ENCODE results near the gene RAX. TPM values are rescaled to one million over a fixed set of nuclear protein-coding genes. Genes with fewer than 3 reads are reported as not detected.

The RAX gene
- total RNA-seq, 1 donor from 2014 or later, result not detected

- no peaks in the 10 kb centered on the region for H3K9me3 Mint-ChIP-seq (ENCODE audit: unreplicated experiment)
- DNase-seq (ENCODE audit: low spot score), result no peak
- no peak for TF ChIP-seq CTCF (IDR thresholded peaks at IDR 0.05; ENCODE audit: unreplicated experiment)
- peaks cover 10% of the 10 kb centered on the region for H3K27me3 Mint-ChIP-seq (ENCODE audit: unreplicated experiment)
- H3K4me1 Mint-ChIP-seq (ENCODE audit: unreplicated experiment), result no peaks in the 10 kb centered on the region
- H3K36me3 Mint-ChIP-seq (ENCODE audit: low read depth, unreplicated experiment), result no peaks in the 10 kb centered on the region
- no peak overlapping the region for H3K4me3 Mint-ChIP-seq (ENCODE audit: unreplicated experiment)
- no peak overlapping the region for H3K27ac Mint-ChIP-seq (ENCODE audit: unreplicated experiment)
These were observed 9.1 kb upstream of the RAX start for GRCh38 chr18:59282341-59282740.

DNA sequence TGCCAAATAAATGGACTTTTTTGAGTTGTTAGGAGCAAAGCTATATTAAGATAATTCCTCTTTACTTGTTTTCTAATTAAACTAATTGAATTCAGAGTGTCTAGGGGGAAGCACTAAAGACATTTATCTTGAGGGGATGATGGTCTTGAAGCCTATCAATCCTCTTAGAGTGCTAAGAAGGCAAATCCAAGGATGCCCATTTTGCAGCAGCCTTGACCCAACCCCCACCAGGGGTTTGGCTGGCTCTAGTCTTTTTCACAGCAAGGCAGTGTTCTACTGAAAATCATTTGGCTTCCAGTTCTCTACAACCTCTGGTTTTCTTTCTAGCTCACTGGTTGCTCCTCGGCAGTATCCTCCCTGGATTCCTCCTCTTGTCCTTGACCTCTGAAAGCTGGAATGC lies 6.5 kb upstream of the RAX start:
- no peak overlapping the region for H3K4me3 Mint-ChIP-seq (ENCODE audit: unreplicated experiment)
- H3K27ac Mint-ChIP-seq (ENCODE audit: unreplicated experiment), result no peak overlapping the region
- no peaks in the 10 kb centered on the region for H3K4me1 Mint-ChIP-seq (ENCODE audit: unreplicated experiment)
- TF ChIP-seq CTCF (IDR thresholded peaks at IDR 0.05; ENCODE audit: unreplicated experiment), result no peak
- no peaks in the 10 kb centered on the region for H3K9me3 Mint-ChIP-seq (ENCODE audit: unreplicated experiment)
- no peak for DNase-seq (ENCODE audit: low spot score)
- no peaks in the 10 kb centered on the region for H3K36me3 Mint-ChIP-seq (ENCODE audit: low read depth, unreplicated experiment)
- peaks cover 12% of the 10 kb centered on the region for H3K27me3 Mint-ChIP-seq (ENCODE audit: unreplicated experiment)

- no peak for DNase-seq (ENCODE audit: low spot score)
- no peaks in the 10 kb centered on the region for H3K4me1 Mint-ChIP-seq (ENCODE audit: unreplicated experiment)
- no peaks in the 10 kb centered on the region for H3K36me3 Mint-ChIP-seq (ENCODE audit: low read depth, unreplicated experiment)
- H3K27me3 Mint-ChIP-seq (ENCODE audit: unreplicated experiment), result peaks cover 17% of the 10 kb centered on the region
- no peak overlapping the region for H3K4me3 Mint-ChIP-seq (ENCODE audit: unreplicated experiment)
- no peak for TF ChIP-seq CTCF (IDR thresholded peaks at IDR 0.05; ENCODE audit: unreplicated experiment)
- no peaks in the 10 kb centered on the region for H3K9me3 Mint-ChIP-seq (ENCODE audit: unreplicated experiment)
- no peak overlapping the region for H3K27ac Mint-ChIP-seq (ENCODE audit: unreplicated experiment)
These were observed 5.9 kb upstream of the RAX start for GRCh38 chr18:59279193-59279592.

GRCh38 chr18:59278793-59279192 lies 5.5 kb upstream of the RAX start:
- H3K4me3 Mint-ChIP-seq (ENCODE audit: unreplicated experiment), result no peak overlapping the region
- no peaks in the 10 kb centered on the region for H3K4me1 Mint-ChIP-seq (ENCODE audit: unreplicated experiment)
- no peak for TF ChIP-seq CTCF (IDR thresholded peaks at IDR 0.05; ENCODE audit: unreplicated experiment)
- H3K36me3 Mint-ChIP-seq (ENCODE audit: low read depth, unreplicated experiment), result no peaks in the 10 kb centered on the region
- H3K27ac Mint-ChIP-seq (ENCODE audit: unreplicated experiment), result no peak overlapping the region
- no peaks in the 10 kb centered on the region for H3K9me3 Mint-ChIP-seq (ENCODE audit: unreplicated experiment)
- no peak for DNase-seq (ENCODE audit: low spot score)
- H3K27me3 Mint-ChIP-seq (ENCODE audit: unreplicated experiment), result peaks cover 19% of the 10 kb centered on the region

GRCh38 chr18:59276047-59276446 lies 2.8 kb upstream of the RAX start:
- H3K27me3 Mint-ChIP-seq (ENCODE audit: unreplicated experiment), result peaks cover 22% of the 10 kb centered on the region
- H3K4me1 Mint-ChIP-seq (ENCODE audit: unreplicated experiment), result no peaks in the 10 kb centered on the region
- no peaks in the 10 kb centered on the region for H3K36me3 Mint-ChIP-seq (ENCODE audit: low read depth, unreplicated experiment)
- no peaks in the 10 kb centered on the region for H3K9me3 Mint-ChIP-seq (ENCODE audit: unreplicated experiment)
- no peak overlapping the region for H3K27ac Mint-ChIP-seq (ENCODE audit: unreplicated experiment)
- DNase-seq (ENCODE audit: low spot score), result no peak
- no peak for TF ChIP-seq CTCF (IDR thresholded peaks at IDR 0.05; ENCODE audit: unreplicated experiment)
- no peak overlapping the region for H3K4me3 Mint-ChIP-seq (ENCODE audit: unreplicated experiment)

Data from endothelial cell (in vitro differentiated cells).